Neural progenitor cell (in vitro differentiated cells): Measurements from ENCODE around the gene AURKA. TPM values are rescaled to one million over a fixed set of nuclear protein-coding genes. Genes with fewer than 3 reads are reported as not detected.

ENCODE experiments used
- DNase-seq: peaks from one replicate; pipeline ENCODE4 v3.0.0-alpha.2; 2016; ENCODE audit warnings: low spot score
- H2AFZ ChIP-seq: fragments of 200-600 bp; sonication (generic); replicated peaks from 2 replicates; pipeline ENCODE4 v1.6.1; 2016; ENCODE audit warnings: antibody characterized with exemption
- H3F3A ChIP-seq: fragments of 200-600 bp; sonication (generic); 2 replicates; pipeline ENCODE4 v1.6.1; 2016; ENCODE audit warnings: antibody characterized with exemption, low read depth
- H3K27ac ChIP-seq: fragments of 200-600 bp; sonication (generic); 2 replicates; pipeline ENCODE4 v1.5.1; 2016; ENCODE audit warnings: mild to moderate bottlenecking
- H3K27me3 ChIP-seq: fragments of 200-600 bp; sonication (generic); 2 replicates; pipeline ENCODE4 v1.6.1; 2016; ENCODE audit warnings: mild to moderate bottlenecking, moderate library complexity
- H3K36me3 ChIP-seq: fragments of 200-600 bp; sonication (generic); 2 replicates; pipeline ENCODE4 v1.5.1; 2016
- H3K4me1 ChIP-seq: fragments of 200-600 bp; sonication (generic); 2 replicates; pipeline ENCODE4 v1.6.1; 2016; ENCODE audit warnings: mixed run types
- H3K4me2 ChIP-seq: fragments of 200-600 bp; sonication (generic); 2 replicates; pipeline ENCODE4 v1.6.1; 2016
- H3K4me3 ChIP-seq: fragments of 200-600 bp; sonication (generic); 2 replicates; pipeline ENCODE4 v1.5.1; 2016
- H3K79me2 ChIP-seq: fragments of 200-600 bp; sonication (generic); 2 replicates; pipeline ENCODE4 v1.6.1; 2016; ENCODE audit warnings: low read depth
- H3K9ac ChIP-seq: fragments of 200-600 bp; sonication (generic); 2 replicates; pipeline ENCODE4 v1.6.1; 2016
- H3K9me3 ChIP-seq: fragments of 200-600 bp; sonication (generic); 2 replicates; pipeline ENCODE4 v1.5.1; 2016; ENCODE audit warnings: low read depth
- H4K20me1 ChIP-seq: fragments of 200-600 bp; sonication (generic); 2 replicates; pipeline ENCODE4 v1.6.1; 2016; ENCODE audit warnings: low read depth
- H3K27ac Mint-ChIP-seq: 3 replicates; pipeline ENCODE4 v1.8.0; 2021; ENCODE audit warnings: mixed read lengths
- H3K27me3 Mint-ChIP-seq: 2 replicates; pipeline ENCODE4 v1.8.0; 2022; ENCODE audit warnings: low read depth, mild to moderate bottlenecking, inconsistent platforms, moderate library complexity, mixed read lengths; ENCODE audit not compliant: insufficient read depth
- H3K36me3 Mint-ChIP-seq: 3 replicates; pipeline ENCODE4 v1.8.0; 2021; ENCODE audit warnings: mixed read lengths
- H3K4me1 Mint-ChIP-seq: 3 replicates; pipeline ENCODE4 v1.8.0; 2021; ENCODE audit warnings: mixed read lengths
- H3K4me3 Mint-ChIP-seq: 3 replicates; pipeline ENCODE4 v1.8.0; 2021; ENCODE audit warnings: mild to moderate bottlenecking, moderate library complexity, mixed read lengths
- H3K9me3 Mint-ChIP-seq: 3 replicates; pipeline ENCODE4 v1.8.0; 2020; ENCODE audit warnings: mixed read lengths
- CTCF ChIP-seq: fragments of 200-600 bp; sonication (generic); IDR thresholded peaks from 2 replicates; pipeline ENCODE4 v1.5.1; 2017; ENCODE audit warnings: antibody characterized with exemption, mild to moderate bottlenecking
- EZH2 ChIP-seq: fragments of 200-600 bp; sonication (generic); IDR thresholded peaks from 2 replicates; pipeline ENCODE4 v1.6.1; 2017; ENCODE audit warnings: antibody characterized with exemption, mild to moderate bottlenecking, moderate library complexity
- EZH2phosphoT487 ChIP-seq: fragments of 200-600 bp; sonication (generic); IDR thresholded peaks from 2 replicates; pipeline ENCODE4 v1.6.1; 2017; ENCODE audit warnings: antibody characterized with exemption
- total RNA-seq: library from RNA; depleted of rRNA; stranded (reverse); fragments of >200 nt; gene quantifications from 2 replicates; pipeline ENCODE4 v1.2.3, GENCODE V29; 2015; ENCODE audit warnings: low replicate concordance

Gene AURKA
- total RNA-seq, 1 donor from 2014 or later, result 186 TPM

GRCh38 chr20:56388882-56389281, 3.1 kb downstream of the AURKA start:
- Histone ChIP-seq H3F3A (peaks cover 7% of the 10 kb centered on the region), H3K4me2 (no peak overlapping the region), H3K27me3 (no peaks in the 10 kb centered on the region), H3K4me1 (peaks cover 15% of the 10 kb centered on the region), H3K36me3 (peaks cover 19% of the 10 kb centered on the region), H3K4me3 (no peak overlapping the region), H3K27ac (no peak overlapping the region), H4K20me1 (peaks cover 70% of the 10 kb centered on the region), H3K9ac (no peak overlapping the region), H2AFZ (no peak overlapping the region), H3K9me3 (no peaks in the 10 kb centered on the region), H3K79me2 (peaks cover 96% of the 10 kb centered on the region)
- Mint-ChIP-seq H3K4me3 (peak overlapping the region; percentile 60), H3K4me1 (peaks cover 27% of the 10 kb centered on the region), H3K27ac (no peak overlapping the region), H3K27me3 (no peaks in the 10 kb centered on the region), H3K9me3 (no peaks in the 10 kb centered on the region), H3K36me3 (peaks cover 32% of the 10 kb centered on the region)
- TF ChIP-seq EZH2phosphoT487, result no peak
- no peak for TF ChIP-seq CTCF
- no peak for TF ChIP-seq EZH2
- no peak for DNase-seq

GRCh38 chr20:56386219-56386618, 5.8 kb downstream of the AURKA start:
- Histone ChIP-seq H3K9me3 (no peaks in the 10 kb centered on the region), H3K27ac (no peak overlapping the region), H3K79me2 (peaks cover 100% of the 10 kb centered on the region), H3K36me3 (peaks cover 28% of the 10 kb centered on the region), H4K20me1 (peaks cover 90% of the 10 kb centered on the region), H3K9ac (no peak overlapping the region), H3K4me3 (no peak overlapping the region), H3K4me2 (no peak overlapping the region), H3F3A (no peaks in the 10 kb centered on the region), H2AFZ (no peak overlapping the region), H3K27me3 (no peaks in the 10 kb centered on the region), H3K4me1 (peaks cover 10% of the 10 kb centered on the region)
- peaks cover 39% of the 10 kb centered on the region for H3K36me3 Mint-ChIP-seq
- no peak overlapping the region for H3K4me3 Mint-ChIP-seq
- H3K4me1 Mint-ChIP-seq, result peaks cover 18% of the 10 kb centered on the region
- DNase-seq, result no peak
- H3K27ac Mint-ChIP-seq, result peak overlapping the region; percentile 15
- H3K27me3 Mint-ChIP-seq, result no peaks in the 10 kb centered on the region
- no peaks in the 10 kb centered on the region for H3K9me3 Mint-ChIP-seq
- TF ChIP-seq EZH2phosphoT487 (no peak), EZH2 (no peak), CTCF (no peak)

- H3K36me3 Mint-ChIP-seq, result peaks cover 41% of the 10 kb centered on the region
- H3K9me3 Mint-ChIP-seq, result no peaks in the 10 kb centered on the region
- Histone ChIP-seq H3F3A (no peaks in the 10 kb centered on the region), H3K36me3 (peaks cover 35% of the 10 kb centered on the region), H3K27ac (no peak overlapping the region), H4K20me1 (peaks cover 88% of the 10 kb centered on the region), H3K79me2 (peaks cover 99% of the 10 kb centered on the region), H3K9me3 (no peaks in the 10 kb centered on the region), H3K9ac (no peak overlapping the region), H2AFZ (no peak overlapping the region), H3K4me2 (no peak overlapping the region), H3K4me3 (no peak overlapping the region), H3K27me3 (no peaks in the 10 kb centered on the region), H3K4me1 (peaks cover 1% of the 10 kb centered on the region)
- no peak overlapping the region for H3K27ac Mint-ChIP-seq
- DNase-seq, result no peak
- no peak overlapping the region for H3K4me3 Mint-ChIP-seq
- H3K4me1 Mint-ChIP-seq, result peaks cover 11% of the 10 kb centered on the region
- no peaks in the 10 kb centered on the region for H3K27me3 Mint-ChIP-seq
- no peak for TF ChIP-seq CTCF
- no peak for TF ChIP-seq EZH2
- no peak for TF ChIP-seq EZH2phosphoT487
Observed at GRCh38 chr20:56385130-56385529, 6.9 kb downstream of the AURKA start.
